AG09319 (cell line): Measurements from ENCODE around the gene PNCK.

Experiments used
- DNase-seq: peaks from one replicate; pipeline ENCODE4 v3.0.0-alpha.2; 2010; ENCODE audit warnings: low read depth; ENCODE audit errors: extremely low read depth
- TF ChIP-seq, protein P1 (sequence below): IDR thresholded peaks from 2 replicates; pipeline ENCODE4 v1.5.1; 2011; ENCODE audit warnings: low read depth, mild to moderate bottlenecking, inconsistent platforms, low read length, moderate library complexity

The PNCK gene

GRCh38 chrX:153689654-153690465 lies 16.2 kb upstream of the PNCK start:
- TF ChIP-seq, protein P1, sequence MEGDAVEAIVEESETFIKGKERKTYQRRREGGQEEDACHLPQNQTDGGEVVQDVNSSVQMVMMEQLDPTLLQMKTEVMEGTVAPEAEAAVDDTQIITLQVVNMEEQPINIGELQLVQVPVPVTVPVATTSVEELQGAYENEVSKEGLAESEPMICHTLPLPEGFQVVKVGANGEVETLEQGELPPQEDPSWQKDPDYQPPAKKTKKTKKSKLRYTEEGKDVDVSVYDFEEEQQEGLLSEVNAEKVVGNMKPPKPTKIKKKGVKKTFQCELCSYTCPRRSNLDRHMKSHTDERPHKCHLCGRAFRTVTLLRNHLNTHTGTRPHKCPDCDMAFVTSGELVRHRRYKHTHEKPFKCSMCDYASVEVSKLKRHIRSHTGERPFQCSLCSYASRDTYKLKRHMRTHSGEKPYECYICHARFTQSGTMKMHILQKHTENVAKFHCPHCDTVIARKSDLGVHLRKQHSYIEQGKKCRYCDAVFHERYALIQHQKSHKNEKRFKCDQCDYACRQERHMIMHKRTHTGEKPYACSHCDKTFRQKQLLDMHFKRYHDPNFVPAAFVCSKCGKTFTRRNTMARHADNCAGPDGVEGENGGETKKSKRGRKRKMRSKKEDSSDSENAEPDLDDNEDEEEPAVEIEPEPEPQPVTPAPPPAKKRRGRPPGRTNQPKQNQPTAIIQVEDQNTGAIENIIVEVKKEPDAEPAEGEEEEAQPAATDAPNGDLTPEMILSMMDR = no peak
- DNase-seq = no peak

GRCh38 chrX:153688911-153689590 lies 15.4 kb upstream of the PNCK start:
- TF ChIP-seq, protein P1 = no peak

GRCh38 chrX:153688506-153688905 lies 14.9 kb upstream of the PNCK start:
- TF ChIP-seq, protein P1 = no peak
- no peak for DNase-seq

More at GRCh38 chrX:153688911-153689590, 15.4 kb upstream of the PNCK start:
- peak; percentile 10 for DNase-seq

DNA sequence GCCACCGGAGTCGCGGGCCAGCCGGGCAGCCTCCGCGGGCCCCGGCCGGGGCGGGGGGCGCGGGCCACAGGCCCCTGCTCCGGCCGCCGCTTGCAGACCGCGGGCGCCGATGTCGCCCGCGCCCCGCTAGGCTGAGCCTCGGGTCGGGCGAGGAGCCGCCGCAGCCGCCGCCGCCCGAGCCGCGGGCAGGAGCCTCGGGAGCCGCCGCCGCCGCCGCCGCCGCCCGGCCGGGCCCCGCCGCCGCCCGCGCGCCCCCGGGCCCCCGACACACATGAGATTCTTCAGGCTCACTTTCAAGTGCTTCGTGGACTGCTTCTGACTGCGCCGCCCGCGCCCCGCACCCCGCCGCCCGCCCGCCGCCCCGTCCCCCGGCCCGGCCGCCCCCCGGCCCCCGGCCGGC lies 14.5 kb upstream of the PNCK start:
- TF ChIP-seq, protein P1 = no peak
- DNase-seq = no peak

DNA sequence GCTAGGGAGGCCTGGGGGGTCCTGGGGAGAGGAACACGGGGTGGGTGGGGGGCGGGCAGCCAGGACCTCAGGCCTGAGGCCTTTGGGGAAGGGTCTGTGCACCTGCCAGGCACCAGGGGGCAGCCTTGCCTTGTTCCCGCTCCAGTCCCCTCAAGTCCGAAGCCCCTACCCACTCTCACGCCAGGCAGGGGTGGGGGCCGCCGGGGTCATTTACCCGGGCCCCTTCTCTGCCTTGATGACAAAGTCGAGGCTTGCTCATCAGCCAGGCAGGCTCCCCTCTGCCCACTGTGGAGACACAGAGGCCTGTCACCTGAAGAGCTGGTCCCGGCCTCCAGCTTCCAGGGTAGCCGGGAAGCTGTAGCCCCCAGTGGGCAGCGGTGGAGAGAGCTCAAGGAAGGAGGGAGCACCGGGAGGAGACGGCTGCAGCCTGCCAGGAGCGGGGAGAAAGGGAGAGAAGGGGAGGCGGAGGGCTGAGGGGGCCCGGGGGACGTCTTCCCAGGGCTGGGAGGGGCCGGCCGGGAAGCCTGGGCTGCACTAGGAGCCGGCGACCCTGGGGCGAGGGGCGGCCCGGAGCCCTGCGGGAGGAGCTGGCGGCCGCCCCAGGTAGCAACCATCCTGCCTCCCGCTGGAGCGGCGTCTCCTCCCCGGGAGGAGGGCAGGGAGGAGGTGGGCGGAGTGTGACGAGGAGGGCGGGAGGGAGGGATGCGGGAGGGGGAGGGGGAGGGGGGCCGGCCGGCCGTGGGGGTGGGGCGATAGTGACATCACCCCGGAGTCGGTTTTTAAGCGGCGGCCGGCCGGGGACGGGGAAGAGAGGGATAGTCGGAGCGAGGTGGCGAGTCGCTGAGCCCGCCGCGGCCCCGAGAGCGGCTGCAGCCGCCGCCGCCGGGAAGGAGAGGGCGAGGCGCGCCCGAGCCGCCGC lies 13.8 kb upstream of the PNCK start, which contains the start of gene SLC6A8:
TSS of gene SLC6A8 (plus strand) at position 806 of the 919 bp plus-strand sequence. CDS start 649 bp downstream, outside the sequence.
- TF ChIP-seq, protein P1 = peak; percentile 25
- peak; percentile 15 for DNase-seq

- no peak for DNase-seq
- TF ChIP-seq, protein P1 = no peak
Observed at GRCh38 chrX:153686711-153687110, 13.1 kb upstream of the PNCK start.
